ENCODE data around the gene FOLR2. TPM values are rescaled to one million over a fixed set of nuclear protein-coding genes. Genes with fewer than 3 reads are reported as not detected.

The FOLR2 gene
- total RNA-seq, 1 experiment from 2014 or later: not detected

DNA sequence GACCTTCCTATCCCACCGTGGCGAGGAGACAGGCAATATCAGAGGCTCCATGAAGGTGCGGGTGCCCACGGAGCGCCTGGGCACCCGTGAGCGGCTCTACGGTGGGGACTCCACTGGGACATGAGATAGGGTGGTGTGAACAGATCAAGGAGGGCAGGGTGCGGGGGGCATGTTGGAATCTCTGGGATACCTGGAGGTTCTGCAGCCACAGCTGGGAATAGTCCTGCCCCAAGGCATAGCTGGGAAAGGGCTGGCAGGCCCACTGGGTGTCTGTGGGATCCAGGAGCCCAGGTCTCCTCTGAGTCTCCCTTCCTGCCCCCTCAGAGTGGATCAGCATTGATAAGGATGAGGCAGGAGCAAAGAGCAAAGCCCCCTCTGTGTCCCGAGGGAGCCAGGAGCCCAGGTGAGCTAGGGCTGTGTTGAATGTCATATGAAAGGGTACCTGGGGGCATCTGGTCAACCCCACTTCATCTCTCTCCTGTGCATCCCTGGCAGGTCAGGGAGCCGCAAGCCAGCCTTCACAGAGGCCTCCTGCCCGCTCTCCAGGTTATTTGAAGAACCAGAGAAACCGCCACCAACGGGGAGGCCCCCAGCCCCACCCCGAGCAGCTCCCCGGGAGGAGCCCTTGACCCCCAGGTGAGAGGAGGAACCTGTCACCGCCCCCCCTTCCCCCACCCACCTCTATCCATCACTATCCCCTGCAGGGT, 18.9 kb downstream of the FOLR2 start:
- Histone ChIP-seq H3K27me3 (ENCODE audit: control insufficient read depth, insufficient read depth, low read length) (no peaks in the 10 kb centered on the region), H3K4me3 (ENCODE audit: low read depth in 2 of 2, low read length in 2 of 2) (no peak overlapping the region), H3K36me3 (ENCODE audit: control insufficient read depth, insufficient read depth, low read length) (peaks cover 13% of the 10 kb centered on the region), H3K27ac (ENCODE audit: low read length) (no peak overlapping the region), H3K9me3 (ENCODE audit: control insufficient read depth, insufficient read depth, low read depth, low read length) (no peaks in the 10 kb centered on the region), H3K4me1 (ENCODE audit: control insufficient read depth, insufficient read depth, low read length) (peaks cover 15% of the 10 kb centered on the region)
- ChIA-PET CTCF (no interaction called here), POLR2A (no interaction called here)
- no TSS peak for BruUV-seq (replicated peaks)
- intact Hi-C loops (cut with micrococcal nuclease; ENCODE audit: unreplicated experiment) (no loop called here), in situ Hi-C loops (cut with HindIII; ENCODE audit: low pct_unique_long_range_greater_than_20kb, low sequenced_read_pairs) (no loop called here)
- ATAC-seq (no peak), DNase-seq (ENCODE audit: low read depth, low spot score) (no peak)
- TF ChIP-seq SIN3A (IDR thresholded peaks at IDR 0.05; ENCODE audit: borderline replicate concordance, insufficient read depth, low read depth, low read length): no peak
- TF ChIP-seq, protein P1, sequence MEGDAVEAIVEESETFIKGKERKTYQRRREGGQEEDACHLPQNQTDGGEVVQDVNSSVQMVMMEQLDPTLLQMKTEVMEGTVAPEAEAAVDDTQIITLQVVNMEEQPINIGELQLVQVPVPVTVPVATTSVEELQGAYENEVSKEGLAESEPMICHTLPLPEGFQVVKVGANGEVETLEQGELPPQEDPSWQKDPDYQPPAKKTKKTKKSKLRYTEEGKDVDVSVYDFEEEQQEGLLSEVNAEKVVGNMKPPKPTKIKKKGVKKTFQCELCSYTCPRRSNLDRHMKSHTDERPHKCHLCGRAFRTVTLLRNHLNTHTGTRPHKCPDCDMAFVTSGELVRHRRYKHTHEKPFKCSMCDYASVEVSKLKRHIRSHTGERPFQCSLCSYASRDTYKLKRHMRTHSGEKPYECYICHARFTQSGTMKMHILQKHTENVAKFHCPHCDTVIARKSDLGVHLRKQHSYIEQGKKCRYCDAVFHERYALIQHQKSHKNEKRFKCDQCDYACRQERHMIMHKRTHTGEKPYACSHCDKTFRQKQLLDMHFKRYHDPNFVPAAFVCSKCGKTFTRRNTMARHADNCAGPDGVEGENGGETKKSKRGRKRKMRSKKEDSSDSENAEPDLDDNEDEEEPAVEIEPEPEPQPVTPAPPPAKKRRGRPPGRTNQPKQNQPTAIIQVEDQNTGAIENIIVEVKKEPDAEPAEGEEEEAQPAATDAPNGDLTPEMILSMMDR (IDR thresholded peaks at IDR 0.05): no peak
- no peak for TF ChIP-seq POLR2AphosphoS5 (IDR thresholded peaks at IDR 0.05; ENCODE audit: low read depth, low read length)
- TF ChIP-seq TCF7L2 (IDR thresholded peaks at IDR 0.05; ENCODE audit: low read depth, low read length): no peak
- TF ChIP-seq, protein P2, sequence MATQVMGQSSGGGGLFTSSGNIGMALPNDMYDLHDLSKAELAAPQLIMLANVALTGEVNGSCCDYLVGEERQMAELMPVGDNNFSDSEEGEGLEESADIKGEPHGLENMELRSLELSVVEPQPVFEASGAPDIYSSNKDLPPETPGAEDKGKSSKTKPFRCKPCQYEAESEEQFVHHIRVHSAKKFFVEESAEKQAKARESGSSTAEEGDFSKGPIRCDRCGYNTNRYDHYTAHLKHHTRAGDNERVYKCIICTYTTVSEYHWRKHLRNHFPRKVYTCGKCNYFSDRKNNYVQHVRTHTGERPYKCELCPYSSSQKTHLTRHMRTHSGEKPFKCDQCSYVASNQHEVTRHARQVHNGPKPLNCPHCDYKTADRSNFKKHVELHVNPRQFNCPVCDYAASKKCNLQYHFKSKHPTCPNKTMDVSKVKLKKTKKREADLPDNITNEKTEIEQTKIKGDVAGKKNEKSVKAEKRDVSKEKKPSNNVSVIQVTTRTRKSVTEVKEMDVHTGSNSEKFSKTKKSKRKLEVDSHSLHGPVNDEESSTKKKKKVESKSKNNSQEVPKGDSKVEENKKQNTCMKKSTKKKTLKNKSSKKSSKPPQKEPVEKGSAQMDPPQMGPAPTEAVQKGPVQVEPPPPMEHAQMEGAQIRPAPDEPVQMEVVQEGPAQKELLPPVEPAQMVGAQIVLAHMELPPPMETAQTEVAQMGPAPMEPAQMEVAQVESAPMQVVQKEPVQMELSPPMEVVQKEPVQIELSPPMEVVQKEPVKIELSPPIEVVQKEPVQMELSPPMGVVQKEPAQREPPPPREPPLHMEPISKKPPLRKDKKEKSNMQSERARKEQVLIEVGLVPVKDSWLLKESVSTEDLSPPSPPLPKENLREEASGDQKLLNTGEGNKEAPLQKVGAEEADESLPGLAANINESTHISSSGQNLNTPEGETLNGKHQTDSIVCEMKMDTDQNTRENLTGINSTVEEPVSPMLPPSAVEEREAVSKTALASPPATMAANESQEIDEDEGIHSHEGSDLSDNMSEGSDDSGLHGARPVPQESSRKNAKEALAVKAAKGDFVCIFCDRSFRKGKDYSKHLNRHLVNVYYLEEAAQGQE (IDR thresholded peaks at IDR 0.05; ENCODE audit: insufficient read depth in 1 of 2, low read depth in 2 of 2, low read length in 1 of 2): no peak

DNA sequence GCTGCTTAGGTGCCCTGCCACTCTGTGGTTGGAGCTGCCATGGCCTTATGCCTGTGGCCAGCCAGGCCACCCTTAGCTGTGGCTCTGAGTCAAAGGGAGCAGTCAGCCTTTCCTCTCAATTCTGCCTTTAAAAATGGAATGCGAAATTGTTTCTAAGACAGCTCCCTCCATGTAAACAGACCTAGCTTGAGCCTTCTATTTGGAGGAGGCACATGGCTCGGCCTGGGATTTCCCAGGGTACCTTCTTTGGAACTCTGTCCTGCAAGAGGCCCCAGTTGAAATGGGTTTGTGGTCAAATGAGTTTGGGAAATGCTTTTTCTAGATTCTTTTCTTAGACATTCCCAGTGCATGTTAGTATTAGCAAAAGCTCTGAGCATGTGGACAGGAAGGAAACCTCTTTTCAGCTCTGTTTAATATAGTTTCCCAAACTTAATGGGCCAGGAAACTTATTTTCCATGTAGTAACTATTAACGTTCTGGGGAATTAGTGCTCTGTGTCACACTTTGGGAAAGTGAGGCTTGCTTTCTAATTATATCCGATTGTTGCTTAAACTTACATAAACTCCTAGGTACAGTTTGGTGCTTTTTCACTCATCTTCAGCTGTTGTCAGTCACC, 19.6 kb downstream of the FOLR2 start:
- Histone ChIP-seq H3K27ac (ENCODE audit: low read length) (no peak overlapping the region), H3K27me3 (ENCODE audit: control insufficient read depth, insufficient read depth, low read length) (no peaks in the 10 kb centered on the region), H3K4me1 (ENCODE audit: control insufficient read depth, insufficient read depth, low read length) (peaks cover 15% of the 10 kb centered on the region), H3K36me3 (ENCODE audit: control insufficient read depth, insufficient read depth, low read length) (peaks cover 11% of the 10 kb centered on the region), H3K9me3 (ENCODE audit: control insufficient read depth, insufficient read depth, low read depth, low read length) (no peaks in the 10 kb centered on the region), H3K4me3 (ENCODE audit: low read depth in 2 of 2, low read length in 2 of 2) (no peak overlapping the region)
- ChIA-PET POLR2A (no interaction called here), CTCF (no interaction called here)
- no peak for TF ChIP-seq POLR2AphosphoS5 (IDR thresholded peaks at IDR 0.05; ENCODE audit: low read depth, low read length)
- TF ChIP-seq, protein P2 (IDR thresholded peaks at IDR 0.05; ENCODE audit: insufficient read depth in 1 of 2, low read depth in 2 of 2, low read length in 1 of 2): no peak
- no peak for TF ChIP-seq SIN3A (IDR thresholded peaks at IDR 0.05; ENCODE audit: borderline replicate concordance, insufficient read depth, low read depth, low read length)
- TF ChIP-seq, protein P1 (IDR thresholded peaks at IDR 0.05): no peak
- no peak for TF ChIP-seq TCF7L2 (IDR thresholded peaks at IDR 0.05; ENCODE audit: low read depth, low read length)
- in situ Hi-C loops (cut with HindIII; ENCODE audit: low pct_unique_long_range_greater_than_20kb, low sequenced_read_pairs): no loop called here
- intact Hi-C loops (cut with micrococcal nuclease; ENCODE audit: unreplicated experiment): no loop called here
- no TSS peak for BruUV-seq (replicated peaks)
- no peak for DNase-seq (ENCODE audit: low read depth, low spot score)
- ATAC-seq: no peak

All from Panc1 (cell line).